GM21515 (cell line): Measurements from ENCODE around the gene PTK7.

Experiments used
- ATAC-seq: cut with Tn5 transposase; IDR thresholded peaks from one replicate; pipeline ENCODE4 v1.9.1; 2021; ENCODE audit not compliant: unreplicated experiment

Gene PTK7

DNA sequence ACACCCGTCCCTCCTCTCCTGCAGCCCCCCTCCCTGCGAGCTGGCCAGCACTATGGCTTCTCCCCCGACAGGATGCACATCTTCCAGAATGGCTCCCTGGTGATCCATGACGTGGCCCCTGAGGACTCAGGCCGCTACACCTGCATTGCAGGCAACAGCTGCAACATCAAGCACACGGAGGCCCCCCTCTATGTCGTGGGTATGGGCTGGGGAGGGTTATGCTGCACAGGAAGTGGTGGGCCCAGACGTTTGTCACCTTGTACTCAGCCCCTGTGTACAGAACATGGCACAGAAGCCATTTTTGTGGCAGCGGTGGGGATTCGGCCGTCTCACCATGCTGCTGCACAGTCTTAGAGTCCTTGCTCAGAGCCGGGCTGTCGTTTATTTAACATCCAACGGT lies 66.0 kb downstream of the PTK7 start:
- no peak for ATAC-seq

DNA sequence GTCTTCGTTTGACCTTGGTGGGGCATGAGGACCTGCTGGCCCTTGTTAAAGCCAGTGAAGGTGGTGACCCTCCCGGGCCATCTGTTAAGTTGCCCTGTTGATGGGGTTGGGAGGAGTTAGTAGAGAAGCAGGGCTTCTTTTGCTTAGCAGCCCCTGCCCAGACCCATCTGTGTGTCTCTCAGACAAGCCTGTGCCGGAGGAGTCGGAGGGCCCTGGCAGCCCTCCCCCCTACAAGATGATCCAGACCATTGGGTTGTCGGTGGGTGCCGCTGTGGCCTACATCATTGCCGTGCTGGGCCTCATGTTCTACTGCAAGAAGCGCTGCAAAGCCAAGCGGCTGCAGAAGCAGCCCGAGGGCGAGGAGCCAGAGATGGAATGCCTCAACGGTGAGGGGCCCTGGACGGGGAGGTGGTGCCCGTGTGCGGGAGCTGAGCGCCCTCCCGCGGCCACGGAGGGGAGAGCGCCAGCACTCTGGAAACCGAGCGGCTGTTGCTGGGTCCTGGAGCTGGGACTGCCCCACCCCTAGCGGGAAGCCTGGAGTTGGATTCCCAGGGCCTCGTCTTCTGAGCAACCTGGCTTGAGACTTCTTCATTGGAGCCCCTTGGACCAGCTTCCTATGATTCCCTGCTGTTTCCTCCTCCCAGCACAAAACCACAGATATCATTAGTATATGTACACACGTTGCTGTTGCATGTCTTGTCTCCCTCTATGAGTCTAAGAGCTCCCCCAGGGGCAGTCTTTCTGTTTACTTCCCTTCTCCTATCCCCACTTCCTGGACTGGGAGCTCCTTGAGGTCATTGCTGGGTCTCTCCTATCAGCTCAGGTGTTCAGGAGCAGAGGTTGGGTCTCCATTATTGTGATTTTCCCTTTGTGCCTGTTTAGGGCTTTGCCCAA lies 67.4 kb downstream of the PTK7 start:
- peak; percentile 68 for ATAC-seq

DNA sequence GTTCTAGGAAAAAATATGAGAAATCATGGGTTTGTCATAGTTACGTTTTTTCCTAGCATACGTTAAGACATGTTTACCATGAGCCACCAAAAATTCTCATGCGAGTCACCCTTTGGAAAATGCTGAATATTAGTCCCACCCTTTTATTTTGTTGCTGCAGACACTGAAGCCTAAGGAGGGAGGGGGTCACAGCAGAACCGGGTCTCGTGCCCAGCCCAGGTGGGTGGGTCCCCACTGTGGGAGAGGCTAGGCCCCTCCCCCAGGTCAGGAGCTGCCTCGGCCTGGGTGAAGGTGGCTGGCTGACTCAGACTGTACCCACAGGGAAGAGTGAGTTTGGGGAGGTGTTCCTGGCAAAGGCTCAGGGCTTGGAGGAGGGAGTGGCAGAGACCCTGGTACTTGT lies 68.8 kb downstream of the PTK7 start:
- no peak for ATAC-seq

DNA sequence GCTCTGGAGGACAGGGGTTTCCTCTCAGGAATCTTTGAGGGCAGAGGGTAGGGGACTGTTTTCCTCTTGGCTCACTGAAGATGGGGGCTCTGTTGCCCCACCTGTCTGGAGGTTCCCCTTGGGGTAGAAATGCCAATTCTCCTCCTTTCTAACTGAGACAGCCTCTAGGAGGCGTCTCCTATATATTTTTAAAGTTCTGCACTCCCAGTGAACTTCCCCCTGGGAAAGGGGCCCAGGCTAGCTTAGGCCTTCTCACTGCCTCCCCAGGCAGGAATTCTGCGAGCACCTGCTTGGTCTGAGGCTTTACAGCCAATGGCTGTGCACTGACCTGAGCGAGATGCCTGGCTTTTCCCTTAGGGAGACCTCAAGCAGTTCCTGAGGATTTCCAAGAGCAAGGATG lies 70.1 kb downstream of the PTK7 start:
- ATAC-seq: no peak

DNA sequence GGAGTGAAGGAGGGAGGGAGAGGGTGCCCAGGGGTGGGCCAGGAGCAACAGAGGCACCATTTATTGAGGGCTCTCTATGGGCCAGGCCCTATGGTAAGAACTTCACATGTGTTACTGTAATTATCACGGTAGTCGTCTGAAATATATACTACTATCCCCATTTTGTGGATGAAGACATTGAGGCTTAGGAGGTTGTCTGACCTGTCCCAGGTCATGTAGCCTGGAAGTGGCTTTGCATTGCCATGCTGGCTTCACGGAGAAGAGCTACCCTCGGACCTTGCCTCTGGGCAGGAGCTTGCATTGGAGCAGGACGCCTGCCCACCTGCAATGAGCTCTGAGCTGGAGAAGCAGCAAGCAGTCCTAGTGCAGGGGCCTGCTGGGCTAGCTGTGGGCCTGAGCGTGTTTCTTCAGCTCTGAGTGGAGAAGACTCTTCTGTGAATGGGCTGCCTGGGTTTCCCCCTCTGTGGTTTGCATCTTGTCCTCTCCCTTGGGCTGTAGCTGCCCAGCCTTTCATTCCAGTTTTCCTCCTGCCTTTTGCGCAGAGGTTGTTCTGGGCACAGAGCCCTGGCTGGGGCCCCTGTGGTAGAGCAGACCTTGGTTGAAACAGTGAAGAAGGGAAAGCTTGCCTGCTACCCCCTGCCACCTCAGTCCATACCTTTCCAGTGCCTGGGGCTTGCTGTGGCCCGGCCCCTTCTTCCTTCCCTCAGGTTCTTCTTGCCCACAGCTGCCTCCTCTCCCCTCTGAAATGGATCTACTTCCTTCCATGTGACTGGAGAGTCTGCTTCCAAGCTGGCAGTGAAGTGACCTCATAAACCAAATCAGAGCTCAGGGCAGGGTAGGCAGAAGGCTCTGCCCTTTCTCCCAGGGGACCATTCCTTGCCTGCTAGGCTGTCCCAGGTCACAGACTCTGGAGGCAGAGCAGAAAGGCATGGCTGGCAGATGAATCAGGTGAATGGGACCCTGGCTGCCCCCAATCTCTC lies 70.9 kb downstream of the PTK7 start:
- ATAC-seq: no peak

DNA sequence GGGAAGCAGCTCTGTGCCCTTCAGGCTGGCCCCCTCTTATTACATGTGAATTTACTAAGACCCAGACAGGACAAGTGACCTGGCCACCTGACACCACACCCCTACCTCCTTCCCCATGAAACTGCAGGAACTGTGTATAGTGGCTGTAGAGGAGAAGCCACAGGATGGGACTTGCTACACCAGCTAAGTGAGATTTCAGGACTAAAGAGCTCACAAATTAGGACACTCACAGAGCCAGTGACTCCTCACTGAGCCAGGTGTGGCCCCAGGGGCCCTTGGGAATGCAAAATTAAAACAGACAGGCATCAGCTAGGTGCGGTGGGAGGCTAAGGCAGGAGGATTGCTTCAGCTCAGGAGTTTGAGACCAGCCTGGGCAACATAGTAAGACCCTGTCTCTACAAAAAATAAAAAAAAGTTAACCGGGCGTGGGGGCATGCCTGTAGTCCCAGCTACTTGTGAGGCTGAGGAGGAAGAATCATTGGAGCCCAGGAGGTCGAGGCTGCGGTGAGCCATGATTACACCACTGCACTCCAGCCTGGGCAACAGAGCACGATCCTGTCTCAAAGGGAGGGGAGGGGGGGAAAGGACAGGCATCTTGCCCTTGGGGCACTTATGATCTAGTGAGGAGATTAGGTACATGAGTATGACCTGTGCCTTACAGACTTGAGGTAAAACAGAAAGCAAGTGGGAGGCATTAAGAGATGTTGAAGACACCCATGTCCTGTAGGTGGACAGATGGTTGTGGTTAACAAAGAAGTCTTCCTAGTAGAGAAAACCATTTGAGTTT lies 71.8 kb downstream of the PTK7 start:
- ATAC-seq: no peak

DNA sequence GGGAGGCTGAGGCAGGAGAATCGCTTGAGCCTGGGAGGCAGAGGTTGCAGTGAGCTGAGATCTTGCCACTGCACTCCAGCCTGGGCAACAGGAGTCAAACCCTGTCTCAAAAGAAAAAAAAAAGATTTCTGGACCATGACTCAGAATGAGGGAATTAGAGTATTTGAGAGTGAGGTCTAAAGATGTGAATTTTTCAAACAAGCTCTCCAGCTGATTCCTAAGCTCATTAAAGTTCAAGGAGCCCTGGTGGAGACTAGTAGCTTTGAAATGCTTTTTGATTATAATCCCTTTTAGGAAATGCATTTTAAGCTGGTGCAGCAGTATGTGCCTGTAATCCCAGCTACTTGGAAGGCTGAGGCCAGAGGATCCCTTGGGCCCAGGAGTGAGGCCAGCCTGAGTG lies 73.2 kb downstream of the PTK7 start:
- no peak for ATAC-seq

DNA sequence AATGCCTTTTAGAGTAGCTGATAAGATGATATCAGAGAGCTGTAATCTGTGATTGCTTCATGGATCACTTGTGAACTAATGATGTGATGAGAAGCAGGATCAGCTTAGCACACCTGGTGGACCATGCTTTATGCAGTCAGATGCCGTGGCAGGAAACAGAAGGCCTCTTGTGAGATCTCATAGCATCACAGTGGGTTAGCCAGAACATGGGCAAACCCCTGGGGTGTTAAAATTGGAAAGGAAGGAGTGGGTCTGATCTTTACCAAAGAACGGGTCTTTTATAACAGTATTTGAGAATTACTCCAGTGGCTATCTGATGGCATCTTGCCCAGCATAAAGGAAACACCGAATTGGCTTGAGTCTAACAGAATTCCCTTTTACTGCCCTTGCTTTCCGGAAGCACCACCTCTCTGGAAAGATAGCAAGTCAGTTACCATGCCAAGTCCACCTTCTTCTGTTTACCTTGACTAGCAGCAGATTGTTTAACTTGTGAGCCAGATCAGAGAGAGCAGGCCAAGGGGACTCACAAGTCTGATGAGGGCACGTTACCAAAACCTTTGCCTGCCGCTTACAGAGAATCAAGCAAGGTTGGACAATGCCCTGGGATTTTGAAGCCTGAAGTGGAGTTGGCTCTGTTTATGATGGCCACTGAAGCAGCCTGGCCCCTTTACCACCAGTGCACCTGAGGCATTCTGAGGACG lies 74.1 kb downstream of the PTK7 start:
- no peak for ATAC-seq

DNA sequence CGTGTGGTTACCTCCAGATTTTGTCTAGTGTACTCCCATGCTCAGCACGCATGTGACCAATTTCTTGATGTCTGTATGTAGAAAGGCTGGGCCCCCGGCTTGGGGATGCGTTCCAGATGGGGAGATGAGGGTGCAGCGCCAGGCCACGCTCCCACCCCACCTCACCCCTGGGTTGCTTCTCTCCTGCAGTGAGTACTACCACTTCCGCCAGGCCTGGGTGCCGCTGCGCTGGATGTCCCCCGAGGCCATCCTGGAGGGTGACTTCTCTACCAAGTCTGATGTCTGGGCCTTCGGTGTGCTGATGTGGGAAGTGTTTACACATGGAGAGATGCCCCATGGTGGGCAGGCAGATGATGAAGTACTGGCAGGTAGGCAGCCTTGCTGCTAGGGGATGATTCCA lies 83.5 kb downstream of the PTK7 start:
- ATAC-seq: no peak

DNA sequence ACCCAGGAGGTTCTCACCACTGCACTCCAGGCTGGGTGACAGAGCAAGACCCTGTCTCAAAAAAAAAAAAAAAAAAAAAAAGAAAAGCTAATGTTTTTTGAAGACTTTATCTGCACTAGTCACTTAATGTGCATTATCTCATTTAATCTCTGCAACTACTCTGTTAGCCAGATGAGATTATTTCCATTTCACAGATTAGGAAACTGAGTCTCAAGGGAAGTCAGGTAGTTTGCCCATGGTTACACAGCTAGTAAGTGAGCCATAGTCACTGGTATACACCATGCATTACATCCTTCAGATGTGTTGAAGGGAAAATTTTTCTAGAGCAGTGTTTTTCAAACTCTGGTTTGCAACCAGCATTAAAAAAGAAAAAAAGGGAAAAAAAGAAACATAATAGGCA lies 87.8 kb downstream of the PTK7 start:
- ATAC-seq: no peak

DNA sequence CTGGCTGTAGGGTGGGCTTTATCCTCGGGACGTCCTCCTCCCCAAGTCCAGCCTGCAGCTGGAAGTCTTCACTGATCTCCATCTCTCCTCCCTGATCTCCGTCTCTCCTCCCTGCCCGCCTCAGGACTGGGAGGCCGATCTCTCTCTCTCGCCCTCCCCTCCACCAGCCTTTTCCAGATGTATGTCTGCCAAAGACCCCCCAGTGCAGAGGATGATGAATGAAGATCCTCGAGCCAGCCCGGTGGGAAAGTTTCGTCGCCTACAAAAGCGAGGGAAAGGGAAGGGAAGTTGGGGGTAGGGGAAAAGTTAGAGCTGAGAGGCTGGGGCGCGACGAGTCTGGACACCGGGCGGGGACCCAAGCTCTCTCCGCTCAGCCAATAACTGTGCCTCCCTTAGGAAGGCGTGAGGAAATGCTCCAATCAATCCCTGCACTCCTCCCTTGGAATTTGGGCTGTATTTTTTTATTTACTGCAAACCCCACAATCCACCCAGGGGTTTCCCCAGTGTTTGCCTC lies 94.4 kb downstream of the PTK7 start:
- no peak for ATAC-seq

DNA sequence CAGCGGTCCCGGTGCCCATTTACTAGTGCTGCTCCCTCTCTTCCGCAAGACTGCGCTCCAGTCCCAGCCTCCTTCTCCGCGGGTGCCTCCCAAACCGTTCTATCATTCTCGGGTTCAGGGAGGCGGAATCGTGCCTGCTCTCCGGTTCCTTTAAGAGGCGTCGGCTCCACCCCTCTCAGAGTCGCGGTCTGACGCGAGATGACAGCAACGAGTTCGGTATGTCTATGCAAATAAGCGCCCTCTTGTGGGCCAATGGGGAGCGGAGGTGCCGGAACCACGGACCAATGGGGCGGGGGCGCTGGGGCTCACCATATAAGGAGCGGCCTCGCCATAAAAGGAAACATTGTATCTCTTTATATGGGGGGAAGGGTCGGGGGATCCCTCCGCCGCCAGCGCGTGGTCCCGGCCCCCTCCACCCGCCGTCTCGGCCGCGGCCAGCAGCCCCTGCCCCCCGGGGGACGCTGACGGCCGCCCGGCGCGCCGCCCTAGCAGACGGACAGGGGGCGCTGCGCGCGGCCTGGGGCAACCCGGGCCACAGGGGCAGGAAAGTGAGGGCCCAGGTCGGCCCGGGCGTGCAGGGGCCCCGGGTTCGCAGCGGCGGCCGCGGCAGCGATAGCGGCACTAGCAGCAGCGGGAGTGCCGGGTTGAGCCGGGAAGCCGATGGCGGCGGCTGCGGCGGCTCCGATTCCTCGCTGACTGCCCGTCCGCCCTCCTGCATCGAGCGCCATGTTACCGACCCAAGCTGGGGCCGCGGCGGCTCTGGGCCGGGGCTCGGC lies 95.0 kb downstream of the PTK7 start, which contains the start of gene SRF:
Gene SRF (plus strand): TSS at position 339 of the 776 bp plus-strand sequence. CDS start 388 bp downstream, at position 727.
- peak; percentile 54 for ATAC-seq

DNA sequence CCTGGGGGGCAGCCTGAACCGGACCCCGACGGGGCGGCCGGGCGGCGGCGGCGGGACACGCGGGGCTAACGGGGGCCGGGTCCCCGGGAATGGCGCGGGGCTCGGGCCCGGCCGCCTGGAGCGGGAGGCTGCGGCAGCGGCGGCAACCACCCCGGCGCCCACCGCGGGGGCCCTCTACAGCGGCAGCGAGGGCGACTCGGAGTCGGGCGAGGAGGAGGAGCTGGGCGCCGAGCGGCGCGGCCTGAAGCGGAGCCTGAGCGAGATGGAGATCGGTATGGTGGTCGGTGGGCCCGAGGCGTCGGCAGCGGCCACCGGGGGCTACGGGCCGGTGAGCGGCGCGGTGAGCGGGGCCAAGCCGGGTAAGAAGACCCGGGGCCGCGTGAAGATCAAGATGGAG lies 95.6 kb downstream of the PTK7 start:
- ATAC-seq: no peak

DNA sequence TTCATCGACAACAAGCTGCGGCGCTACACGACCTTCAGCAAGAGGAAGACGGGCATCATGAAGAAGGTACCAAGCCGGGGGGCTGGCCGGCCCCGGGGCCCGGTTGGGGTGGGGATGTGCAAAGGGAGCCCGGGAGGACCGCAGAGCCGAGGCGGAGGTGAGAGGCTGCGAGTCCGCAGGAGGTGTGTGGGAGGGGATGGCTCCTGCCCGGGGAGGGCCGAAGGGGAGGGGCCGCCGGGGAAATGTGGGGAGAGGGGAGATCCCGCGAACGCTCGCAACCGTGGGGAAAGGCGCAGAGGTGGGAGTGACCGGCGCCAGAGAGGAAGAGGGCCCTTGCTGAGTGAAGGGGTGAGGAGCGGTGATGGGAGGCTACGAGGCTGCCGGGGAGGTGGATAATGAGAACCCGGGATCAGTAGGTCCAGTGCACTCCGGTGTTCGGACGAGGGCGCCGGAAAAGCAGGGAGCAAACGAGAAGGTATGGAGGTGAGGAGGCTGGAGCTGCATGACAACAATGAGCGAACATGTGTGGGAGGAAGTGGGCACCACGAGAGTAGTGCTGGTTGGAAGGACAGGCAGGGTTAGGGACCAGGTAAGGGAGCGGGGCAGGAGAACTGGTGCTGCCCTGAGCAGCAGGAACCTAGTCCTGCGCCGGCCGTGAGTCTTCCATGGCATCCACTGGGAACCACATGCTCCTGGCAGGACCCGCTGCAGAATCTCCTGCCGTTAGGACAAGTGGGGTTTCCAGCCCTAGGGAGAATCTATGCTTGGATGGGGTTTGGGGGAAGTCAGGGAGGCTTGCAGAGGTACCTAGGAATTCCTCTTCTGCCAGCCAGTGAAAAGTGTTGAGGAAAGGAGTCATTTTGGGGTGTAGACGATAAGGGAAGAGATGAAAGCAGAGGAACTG lies 96.2 kb downstream of the PTK7 start:
- no peak for ATAC-seq

DNA sequence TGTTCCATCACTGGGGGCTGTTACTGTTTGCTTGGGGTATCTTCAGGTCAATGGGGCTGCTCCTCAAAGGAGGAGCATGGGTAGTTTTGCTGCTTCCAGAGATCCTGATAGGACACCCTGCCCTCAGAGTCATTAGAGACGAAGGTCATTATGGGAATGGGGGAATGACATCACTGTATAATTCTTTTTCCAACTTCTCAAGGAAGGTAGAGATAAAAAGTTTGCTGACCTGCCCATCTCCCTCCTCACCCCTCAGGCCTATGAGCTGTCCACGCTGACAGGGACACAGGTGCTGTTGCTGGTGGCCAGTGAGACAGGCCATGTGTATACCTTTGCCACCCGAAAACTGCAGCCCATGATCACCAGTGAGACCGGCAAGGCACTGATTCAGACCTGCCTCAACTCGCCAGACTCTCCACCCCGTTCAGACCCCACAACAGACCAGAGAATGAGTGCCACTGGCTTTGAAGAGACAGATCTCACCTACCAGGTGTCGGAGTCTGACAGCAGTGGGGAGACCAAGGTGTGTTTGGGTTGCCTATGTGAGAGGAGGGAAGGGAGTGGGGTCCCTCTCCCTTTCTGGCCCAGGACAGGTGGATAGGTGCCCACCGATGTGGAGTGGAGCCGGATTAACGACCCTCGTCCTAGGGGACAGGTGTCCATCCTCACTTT lies 97.6 kb downstream of the PTK7 start:
- no peak for ATAC-seq

DNA sequence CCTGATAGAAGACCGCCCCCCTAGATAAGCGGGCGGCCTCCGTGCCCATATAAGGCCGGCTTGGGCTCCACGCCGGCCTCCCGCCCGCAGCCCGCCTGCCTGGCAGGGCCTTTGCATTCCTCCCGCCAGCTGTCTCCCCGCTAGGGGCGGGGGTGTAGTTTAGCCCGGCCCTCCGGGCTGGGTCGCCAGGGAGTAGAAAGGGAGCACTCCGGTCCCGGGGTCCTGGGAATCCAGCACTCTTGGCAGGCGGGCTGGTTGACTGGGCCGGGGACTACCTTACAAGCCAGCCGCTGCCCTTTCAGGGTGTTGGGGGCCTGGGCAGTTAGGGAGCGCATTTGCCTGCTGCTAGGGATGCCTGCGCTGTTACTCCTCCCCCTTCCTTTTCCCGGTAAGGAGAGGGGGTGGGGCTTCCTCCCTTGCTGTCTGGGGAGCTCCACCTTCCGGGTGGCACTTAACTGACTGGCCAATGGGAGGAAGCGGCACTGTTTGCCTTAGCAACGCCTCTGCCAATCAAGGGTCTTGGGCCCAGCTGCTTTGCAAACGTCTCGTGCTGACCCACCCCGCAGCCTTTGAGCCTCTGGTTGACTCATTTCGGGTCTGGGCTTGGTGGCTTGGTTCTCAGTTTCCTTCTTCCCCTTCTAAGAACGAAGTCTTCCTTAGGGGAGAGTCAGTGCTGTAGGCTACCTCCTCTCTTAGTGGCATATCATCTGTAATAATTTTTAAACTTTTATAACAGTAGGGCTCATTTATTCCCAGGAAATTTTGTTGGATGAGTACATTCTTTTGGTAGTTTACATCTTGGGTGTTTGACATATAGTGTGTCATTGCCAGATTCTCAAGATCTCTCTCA lies 98.4 kb downstream of the PTK7 start:
- ATAC-seq: peak; percentile 62
